Measurements from ENCODE around the gene ARF4.
A peak's percentile ranks its signal among the peaks of the same experiment; 100 is the strongest.

ARF4 gene

GRCh38 chr3:57556459-57557084 lies 40.6 kb downstream of the ARF4 start:
- TF ChIP-seq, protein P1, sequence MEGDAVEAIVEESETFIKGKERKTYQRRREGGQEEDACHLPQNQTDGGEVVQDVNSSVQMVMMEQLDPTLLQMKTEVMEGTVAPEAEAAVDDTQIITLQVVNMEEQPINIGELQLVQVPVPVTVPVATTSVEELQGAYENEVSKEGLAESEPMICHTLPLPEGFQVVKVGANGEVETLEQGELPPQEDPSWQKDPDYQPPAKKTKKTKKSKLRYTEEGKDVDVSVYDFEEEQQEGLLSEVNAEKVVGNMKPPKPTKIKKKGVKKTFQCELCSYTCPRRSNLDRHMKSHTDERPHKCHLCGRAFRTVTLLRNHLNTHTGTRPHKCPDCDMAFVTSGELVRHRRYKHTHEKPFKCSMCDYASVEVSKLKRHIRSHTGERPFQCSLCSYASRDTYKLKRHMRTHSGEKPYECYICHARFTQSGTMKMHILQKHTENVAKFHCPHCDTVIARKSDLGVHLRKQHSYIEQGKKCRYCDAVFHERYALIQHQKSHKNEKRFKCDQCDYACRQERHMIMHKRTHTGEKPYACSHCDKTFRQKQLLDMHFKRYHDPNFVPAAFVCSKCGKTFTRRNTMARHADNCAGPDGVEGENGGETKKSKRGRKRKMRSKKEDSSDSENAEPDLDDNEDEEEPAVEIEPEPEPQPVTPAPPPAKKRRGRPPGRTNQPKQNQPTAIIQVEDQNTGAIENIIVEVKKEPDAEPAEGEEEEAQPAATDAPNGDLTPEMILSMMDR (IDR thresholded peaks at IDR 0.05; ENCODE audit: extremely low read depth, missing control alignments), result no peak
- peak; percentile 30 for DNase-seq (ENCODE audit: low spot score)

- TF ChIP-seq, protein P1 (IDR thresholded peaks at IDR 0.05; ENCODE audit: extremely low read depth, missing control alignments), result no peak
- peak; percentile 83 for DNase-seq (ENCODE audit: low spot score)
These were observed 41.2 kb downstream of the ARF4 start, which contains the start of gene PDE12 for GRCh38 chr3:57555738-57556458. PDE12 (plus strand) TSS chr3:57556274; CDS start chr3:57556380, 106 bp downstream.

- TF ChIP-seq, protein P1 (IDR thresholded peaks at IDR 0.05; ENCODE audit: extremely low read depth, missing control alignments), result no peak
- DNase-seq (ENCODE audit: low spot score), result no peak
These were observed 41.8 kb downstream of the ARF4 start for GRCh38 chr3:57555306-57555705.

DNA sequence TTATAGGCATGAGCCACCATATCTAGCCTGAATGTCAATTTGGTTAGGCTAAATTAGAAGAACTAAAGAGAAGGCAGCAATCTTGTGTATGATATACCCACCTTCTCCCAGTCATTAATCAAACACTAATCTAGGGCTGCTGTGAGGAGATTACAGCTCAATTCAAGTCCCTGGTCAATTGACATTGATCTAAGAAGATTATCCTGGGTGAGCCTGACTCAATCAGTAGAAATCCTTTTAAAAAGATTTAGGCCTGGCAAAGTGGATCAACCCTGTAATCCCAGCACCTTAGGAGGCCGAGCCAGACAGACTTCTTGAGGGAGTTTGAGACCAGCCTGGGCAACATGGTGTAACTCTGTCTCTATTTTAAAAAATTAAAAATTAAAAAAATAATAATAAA lies 50.5 kb downstream of the ARF4 start:
- TF ChIP-seq, protein P1 (IDR thresholded peaks at IDR 0.05; ENCODE audit: extremely low read depth, missing control alignments), result no peak
- no peak for DNase-seq (ENCODE audit: low spot score)

DNA sequence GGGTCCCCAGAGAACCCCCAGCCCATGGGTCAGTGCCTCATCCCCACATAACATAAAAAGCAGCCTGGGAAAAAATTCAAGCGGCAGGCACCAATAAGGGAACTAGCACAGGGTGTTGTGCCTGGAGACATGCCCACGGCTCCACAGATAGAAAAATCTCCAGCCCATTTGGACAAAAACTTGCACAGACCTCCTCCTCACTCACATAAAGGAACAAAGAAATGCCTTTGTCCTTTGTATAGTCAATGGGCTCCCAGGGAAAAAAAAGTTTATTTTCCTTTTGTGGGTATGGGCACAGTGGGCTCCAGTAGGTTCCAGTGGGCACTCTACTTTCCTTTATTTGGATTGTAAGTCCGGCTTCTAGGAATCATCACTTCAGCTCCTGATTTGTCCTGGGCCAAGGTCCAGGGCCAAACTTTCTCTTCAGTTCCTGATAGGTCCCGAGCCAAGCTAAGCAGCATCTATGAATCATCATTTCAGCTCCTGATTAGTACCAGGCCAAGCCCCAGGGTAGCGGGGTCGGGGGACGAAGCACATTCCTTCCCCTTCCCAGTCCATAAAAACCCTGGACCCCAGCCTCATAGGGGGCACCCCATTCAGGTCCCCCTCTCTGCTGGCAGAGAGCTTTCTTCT lies 51.4 kb downstream of the ARF4 start:
- TF ChIP-seq, protein P1 (IDR thresholded peaks at IDR 0.05; ENCODE audit: extremely low read depth, missing control alignments), result no peak
- DNase-seq (ENCODE audit: low spot score), result no peak

- TF ChIP-seq, protein P1 (IDR thresholded peaks at IDR 0.05; ENCODE audit: extremely low read depth, missing control alignments), result no peak
- DNase-seq (ENCODE audit: low spot score), result peak; percentile 36
These were observed 52.7 kb downstream of the ARF4 start, which contains the start of gene DNAH12 for GRCh38 chr3:57544181-57545125. DNAH12 (minus strand) TSS chr3:57544344; CDS start chr3:57542870, 1,474 bp downstream.
